CD4-positive, alpha-beta memory T cell (primary cell): ENCODE data around the gene PTPN22. TPM values are rescaled to one million over a fixed set of nuclear protein-coding genes. Genes with fewer than 3 reads are reported as not detected.

Experiments used
- CTCF ChIA-PET: fragments of 350-600 bp; sonication (Branson Sonifier 250); formaldehyde crosslinking; loops from one replicate; lab custom pipeline; 2021; ENCODE audit warnings: inconsistent platforms; ENCODE audit not compliant: partially characterized antibody; lab: Charles Lee
- POLR2A ChIA-PET: fragments of 350-600 bp; sonication (Branson Sonifier 250); formaldehyde crosslinking; loops from one replicate; lab custom pipeline; 2021; ENCODE audit not compliant: partially characterized antibody; lab: Charles Lee
- DNase-seq, 5 donors: peaks; one replicate each; pipeline versions ENCODE4 v3.0.0 to v3.0.0-alpha.2; 2020 to 2022; ENCODE audit warnings: mixed read lengths in 1 of 5
- H3K27ac ChIP-seq: one replicate; pipeline ENCODE4 v1.7.0; 2013; ENCODE audit warnings: low read depth, low read length
- H3K27me3 ChIP-seq: 2 replicates; pipeline ENCODE4 v1.7.0; 2013; ENCODE audit warnings: mild to moderate bottlenecking, low read length, moderate library complexity; ENCODE audit not compliant: insufficient read depth
- H3K36me3 ChIP-seq: 2 replicates; pipeline ENCODE4 v1.7.0; 2013; ENCODE audit warnings: mild to moderate bottlenecking, low read length, moderate library complexity; ENCODE audit not compliant: insufficient read depth
- H3K4me1 ChIP-seq: 2 replicates; pipeline ENCODE4 v1.7.0; 2013; ENCODE audit warnings: mild to moderate bottlenecking, low read length, moderate library complexity; ENCODE audit not compliant: insufficient read depth
- H3K4me3 ChIP-seq, 2 donors: one replicate each; pipeline ENCODE4 v1.7.0; 2013; ENCODE audit warnings: low read length in 2 of 2, mild to moderate bottlenecking in 1 of 2
- H3K9me3 ChIP-seq, 2 donors: one replicate each; pipeline ENCODE4 v1.7.0; 2013; ENCODE audit warnings: low read length in 2 of 2, control low read depth in 1 of 2; ENCODE audit not compliant: control insufficient read depth in 1 of 2
- H3K27ac Mint-ChIP-seq, 7 donors: one replicate each; pipeline ENCODE4 v1.8.0; 2020 to 2021; ENCODE audit warnings: mixed read lengths in 7 of 7, mild to moderate bottlenecking in 6 of 7, inconsistent platforms in 3 of 7, moderate library complexity in 3 of 7
- H3K27me3 Mint-ChIP-seq, 2 donors: one replicate each; pipeline ENCODE4 v1.8.0; 2020 to 2021; ENCODE audit warnings: mixed read lengths in 2 of 2
- H3K36me3 Mint-ChIP-seq, 2 donors: one replicate each; pipeline ENCODE4 v1.8.0; 2020 to 2021; ENCODE audit warnings: mixed read lengths in 2 of 2, inconsistent platforms in 1 of 2, mild to moderate bottlenecking in 1 of 2
- H3K4me1 Mint-ChIP-seq, 4 donors: one replicate each; pipeline ENCODE4 v1.8.0; 2020 to 2021; ENCODE audit warnings: mixed read lengths in 4 of 4, mild to moderate bottlenecking in 1 of 4
- H3K4me3 Mint-ChIP-seq, 8 donors: one replicate each; pipeline ENCODE4 v1.8.0; 2020 to 2021; ENCODE audit warnings: mixed read lengths in 8 of 8, mild to moderate bottlenecking in 7 of 8, moderate library complexity in 6 of 8, inconsistent platforms in 3 of 8
- H3K9me3 Mint-ChIP-seq, 8 donors: one replicate each; pipeline ENCODE4 v1.8.0; 2020 to 2021; ENCODE audit warnings: mixed read lengths in 8 of 8, mild to moderate bottlenecking in 5 of 8, inconsistent platforms in 3 of 8, moderate library complexity in 1 of 8
- intact Hi-C: fragments of 100-400 bp; cut with micrococcal nuclease; formaldehyde crosslinking; loops from one replicate; pipeline ENCODE4 v1.15.1; 2023
- polyA plus RNA-seq, 2 donors: library from polyadenylated mRNA; unstranded; fragments of 300-500 nt; fragmentation: Illumina TruSeq; gene quantifications; one replicate each; pipeline ENCODE4 v1.2.3, GENCODE V29; 2021
- total RNA-seq, 2 experiments: library from RNA; stranded (reverse); gene quantifications; one replicate each; pipeline ENCODE4 v1.2.3, GENCODE V29; 2021

Gene PTPN22
- total and polyA plus RNA-seq, 4 experiments from 2014 or later: 32.2 to 66.1 (median 35.9) TPM

DNA sequence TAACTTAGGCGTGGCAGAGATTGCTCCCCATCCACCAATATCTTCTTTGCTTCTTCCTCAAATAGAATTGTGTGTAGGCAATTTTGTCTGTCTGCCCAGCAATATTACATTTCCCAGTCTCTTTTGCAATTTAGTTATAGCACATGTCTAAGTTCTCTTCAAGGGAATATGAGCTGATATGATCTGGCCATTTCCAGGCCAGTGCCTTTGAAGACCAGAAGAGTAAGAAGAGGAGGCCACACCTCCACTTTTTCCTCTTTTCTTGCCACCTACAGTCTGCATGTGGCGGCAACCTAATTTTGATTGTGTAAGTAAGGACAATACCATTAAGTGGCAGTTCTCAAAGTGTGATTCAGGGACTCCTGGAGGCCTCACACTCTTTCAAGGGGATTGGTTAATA is 52.9 kb downstream of the PTPN22 start:
- no peaks in the 10 kb centered on the region for H3K4me1 Mint-ChIP-seq
- peaks cover 11 to 37% of the 10 kb centered on the region in 2 donors for H3K36me3 Mint-ChIP-seq
- Histone ChIP-seq H3K27ac (no peak overlapping the region), H3K4me3 (no peak overlapping the region), H3K36me3 (no peaks in the 10 kb centered on the region), H3K27me3 (no peaks in the 10 kb centered on the region), H3K4me1 (no peaks in the 10 kb centered on the region), H3K9me3 (no peaks in the 10 kb centered on the region)
- ChIA-PET CTCF (interaction anchor here (1.0 kb wide), 1 partner anchor 116 kb away, joined by 3 read pairs; no protein-coding TSS in a partner anchor), POLR2A (interaction anchor here (1.0 kb wide), 1 partner anchor 87 kb away, joined by 3 read pairs; the partner anchor contains the start of gene DCLRE1B)
- intact Hi-C loops: loop anchor here (10.0 kb wide), 2 partner anchors 674 to 864 kb away; partner anchors contain the start of gene SLC16A1
- DNase-seq: no peak
- H3K27me3 Mint-ChIP-seq: no peaks in the 10 kb centered on the region
- no peak overlapping the region for H3K4me3 Mint-ChIP-seq
- peak overlapping the region in 1 of 7 donors; percentile 77 for H3K27ac Mint-ChIP-seq
- H3K9me3 Mint-ChIP-seq: no peaks in the 10 kb centered on the region

DNA sequence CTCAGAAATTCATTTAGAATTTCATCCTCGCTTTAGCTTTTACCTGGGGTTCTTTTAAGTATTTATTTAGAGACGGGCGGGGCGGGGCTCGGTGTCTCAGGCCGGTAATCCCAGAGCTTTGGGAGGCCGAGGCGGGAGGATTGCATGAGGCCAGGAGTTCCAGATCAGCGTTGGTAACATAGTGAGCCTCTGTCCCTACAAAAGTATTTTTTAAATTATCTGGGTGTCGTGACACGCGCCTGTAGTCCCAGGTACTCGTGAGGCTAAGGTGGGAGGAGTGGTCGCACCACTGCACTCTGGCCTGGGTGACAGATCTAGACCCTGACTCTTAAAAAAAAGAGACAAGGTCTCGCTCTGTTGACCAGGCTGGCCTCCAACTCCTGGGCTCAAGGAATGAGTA is 58.3 kb downstream of the PTPN22 start:
- H3K27me3 Mint-ChIP-seq: no peaks in the 10 kb centered on the region
- H3K4me1 ChIP-seq: peaks cover 31% of the 10 kb centered on the region
- H3K27ac Mint-ChIP-seq: peak overlapping the region; percentile 96 to 100 (median 99)
- H3K4me1 Mint-ChIP-seq: peaks cover 18 to 35% (median 25%) of the 10 kb centered on the region in 4 donors
- no peak for DNase-seq
- peak overlapping the region; percentile 54 to 100 (median 98) for H3K4me3 Mint-ChIP-seq
- POLR2A ChIA-PET: interaction anchor here (0.5 to 3.6 kb wide), 13 partner anchors 12 to 857 kb away, joined by 3 to 53 read pairs (median 5); partner anchors contain the start of genes AP4B1, DCLRE1B, HIPK1 and LRIG2
- H3K9me3 Mint-ChIP-seq: peaks cover 0 to 3% (median 0%) of the 10 kb centered on the region in 8 donors
- H3K36me3 Mint-ChIP-seq: peaks cover 15 to 31% of the 10 kb centered on the region in 2 donors
- H3K9me3 ChIP-seq: no peaks in the 10 kb centered on the region
- H3K36me3 ChIP-seq: no peaks in the 10 kb centered on the region
- intact Hi-C loops: loop anchor here (2.0 to 10.0 kb wide), 5 partner anchors 111 to 1191 kb away; partner anchors contain the start of genes LRIG2 and SLC16A1
- CTCF ChIA-PET: interaction anchor here (2.5 to 3.1 kb wide), 2 partner anchors 54 to 93 kb away, joined by 7 to 31 read pairs; partner anchors contain the start of genes DCLRE1B and PHTF1
- H3K27ac ChIP-seq: peak overlapping the region; percentile 93
- H3K4me3 ChIP-seq: no peak overlapping the region
- no peaks in the 10 kb centered on the region for H3K27me3 ChIP-seq

DNA sequence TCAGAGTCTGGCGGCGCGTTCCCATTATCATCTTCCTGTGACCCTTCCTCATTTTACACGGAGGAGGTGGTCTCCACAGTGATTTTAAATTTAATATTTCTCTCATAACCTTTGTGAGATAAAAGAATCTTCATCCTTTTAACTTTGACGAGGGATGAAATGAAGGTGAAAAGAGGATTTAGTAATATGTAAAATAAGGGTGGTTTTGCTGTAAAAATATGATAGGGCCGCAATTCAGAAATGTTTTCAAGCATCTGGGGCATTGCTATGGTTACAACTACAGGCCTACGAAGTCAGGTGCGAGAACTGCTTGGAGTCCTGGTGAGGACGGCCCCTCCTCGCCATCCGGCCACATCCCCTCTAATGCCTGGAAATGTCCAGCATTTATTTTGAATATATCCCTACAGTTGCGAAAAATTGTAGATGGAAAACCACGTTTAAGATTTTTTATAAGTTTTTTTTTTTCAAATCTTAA is 58.8 kb downstream of the PTPN22 start:
- Mint-ChIP-seq H3K4me3 (peak overlapping the region; percentile 96 to 100 (median 99)), H3K36me3 (peaks cover 15 to 32% of the 10 kb centered on the region in 2 donors), H3K9me3 (peaks cover 0 to 3% (median 0%) of the 10 kb centered on the region in 8 donors), H3K27ac (peak overlapping the region; percentile 96 to 100 (median 99)), H3K27me3 (no peaks in the 10 kb centered on the region), H3K4me1 (peaks cover 19 to 38% (median 26%) of the 10 kb centered on the region in 4 donors)
- Histone ChIP-seq H3K36me3 (no peaks in the 10 kb centered on the region), H3K9me3 (no peaks in the 10 kb centered on the region), H3K4me3 (peak overlapping the region; percentile 45 to 97), H3K27ac (peak overlapping the region; percentile 93), H3K27me3 (no peaks in the 10 kb centered on the region), H3K4me1 (peaks cover 36% of the 10 kb centered on the region)
- intact Hi-C loops: loop anchor here (1.0 to 10.0 kb wide), 15 partner anchors 29 to 1190 kb away; partner anchors contain the start of genes BCAS2, CSDE1, DCLRE1B and HIPK1
- CTCF ChIA-PET: interaction anchor here (1.0 to 3.1 kb wide), 9 partner anchors 14 to 740 kb away, joined by 3 to 31 read pairs (median 7); partner anchors contain the start of genes DCLRE1B, HIPK1, LRIG2 and PHTF1
- DNase-seq: peak in 1 of 5 donors; percentile 60
- POLR2A ChIA-PET: interaction anchor here (0.5 to 3.6 kb wide), 36 partner anchors 9 to 1097 kb away, joined by 3 to 77 read pairs (median 5); partner anchors contain the start of genes AP4B1, CSDE1, DCLRE1B and HIPK1

DNA sequence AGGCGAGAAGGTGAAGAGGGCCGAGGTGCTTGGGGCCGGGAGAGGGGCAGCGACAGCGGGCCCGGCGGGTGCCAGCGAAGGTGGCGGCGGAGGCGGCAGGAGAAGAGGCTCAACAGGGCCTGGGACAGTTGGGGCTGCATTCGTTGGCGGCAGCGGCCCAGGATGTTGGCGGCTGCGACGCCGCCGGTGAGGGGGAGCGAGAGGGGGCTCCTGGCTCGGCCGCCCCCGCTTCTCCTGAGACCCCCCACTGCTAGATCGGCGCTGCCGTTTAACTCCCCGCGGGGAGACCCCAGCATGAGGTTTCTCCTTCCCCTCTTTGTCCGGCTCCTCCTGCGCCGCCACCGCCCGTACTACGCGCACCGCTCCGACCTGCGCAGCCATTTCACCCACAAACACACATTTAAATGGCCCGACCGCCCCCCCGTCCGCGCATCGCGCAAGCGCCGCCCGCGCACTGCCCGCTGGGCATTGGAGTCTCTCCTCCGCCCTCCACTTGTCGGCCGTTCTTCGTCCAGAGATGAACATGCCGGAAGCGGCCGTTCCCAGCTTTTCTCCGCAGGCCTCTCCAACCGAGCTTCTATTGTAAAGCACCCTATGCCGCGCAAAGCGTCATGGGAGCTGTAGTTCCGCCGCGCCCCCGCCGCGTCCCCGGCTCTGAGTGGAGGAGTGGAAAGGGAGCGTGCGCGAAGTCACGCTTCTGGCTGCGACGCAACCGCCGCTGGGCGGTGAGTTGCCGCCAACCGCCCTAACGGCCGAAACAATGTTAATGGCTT is 59.4 kb downstream of the PTPN22 start, which contains the start of gene RSBN1:
RSBN1 (minus strand) TSS at position 589 of the 773 bp plus-strand sequence; CDS start at position 525, 64 bp downstream.
- Mint-ChIP-seq H3K27me3 (no peaks in the 10 kb centered on the region), H3K4me1 (peaks cover 22 to 45% (median 29%) of the 10 kb centered on the region in 4 donors), H3K4me3 (peak within 1 kb of the TSS; percentile 96 to 100 (median 99)), H3K27ac (peak within 1 kb of the TSS; percentile 96 to 100 (median 99)), H3K9me3 (peaks cover 0 to 5% (median 0%) of the 10 kb centered on the region in 8 donors), H3K36me3 (peaks cover 16 to 32% of the 10 kb centered on the region in 2 donors)
- intact Hi-C loops: loop anchor here (1.0 to 10.0 kb wide), 15 partner anchors 29 to 1190 kb away; partner anchors contain the start of genes BCAS2, CSDE1, DCLRE1B and HIPK1
- ChIA-PET CTCF (interaction anchor here (0.6 to 3.1 kb wide), 15 partner anchors 13 to 739 kb away, joined by 3 to 31 read pairs (median 5); partner anchors contain the start of genes DCLRE1B, HIPK1, LRIG2 and PHTF1), POLR2A (interaction anchor here (0.6 to 3.6 kb wide), 41 partner anchors 9 to 1097 kb away, joined by 3 to 77 read pairs (median 5); partner anchors contain the start of genes AP4B1, CSDE1, DCLRE1B and HIPK1)
- Histone ChIP-seq H3K9me3 (no peaks in the 10 kb centered on the region), H3K4me1 (peaks cover 36% of the 10 kb centered on the region), H3K4me3 (peak within 1 kb of the TSS; percentile 96 to 97), H3K36me3 (no peaks in the 10 kb centered on the region), H3K27ac (peak within 1 kb of the TSS; percentile 93), H3K27me3 (no peaks in the 10 kb centered on the region)
- DNase-seq: peak; percentile 98 to 100 (median 99)

DNA sequence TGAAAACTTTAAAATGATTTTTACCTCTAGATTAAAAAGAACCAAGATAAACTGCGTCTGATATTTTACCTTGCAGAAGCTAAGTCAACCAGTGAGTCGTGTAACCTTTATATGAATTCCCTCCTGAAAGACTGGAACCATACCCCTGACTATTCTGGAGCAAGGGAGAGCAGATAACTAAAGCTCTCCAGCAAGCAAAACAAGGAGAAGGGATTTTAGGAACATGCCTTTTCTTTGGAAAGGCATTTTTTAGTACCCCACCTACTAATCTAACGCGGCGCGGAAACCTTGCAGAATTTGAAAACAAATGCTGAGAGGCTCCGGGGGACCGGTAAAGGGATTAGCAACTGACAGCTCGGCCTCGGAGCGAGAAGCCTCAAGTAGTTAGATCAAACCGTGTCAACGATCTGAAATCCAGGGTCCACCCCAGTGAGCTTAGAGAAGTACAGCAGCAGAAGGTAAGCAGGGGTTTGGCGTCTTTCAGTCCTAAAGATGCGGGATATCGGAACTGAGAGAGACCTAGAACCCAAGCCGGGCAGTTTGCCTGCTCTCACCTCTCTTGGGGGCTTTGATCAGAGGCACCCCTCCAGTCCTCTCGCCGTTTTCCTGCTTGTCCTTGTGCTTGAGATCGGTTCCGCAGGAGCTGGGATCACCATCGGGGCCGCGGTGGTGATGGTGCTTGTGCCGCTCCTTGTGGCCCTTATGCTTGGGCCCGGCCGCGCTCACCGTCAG is 60.2 kb downstream of the PTPN22 start:
- peaks cover 23 to 51% (median 33%) of the 10 kb centered on the region in 4 donors for H3K4me1 Mint-ChIP-seq
- Histone ChIP-seq H3K4me1 (peaks cover 43% of the 10 kb centered on the region), H3K36me3 (no peaks in the 10 kb centered on the region), H3K9me3 (no peaks in the 10 kb centered on the region), H3K27ac (peak overlapping the region; percentile 93), H3K4me3 (peak overlapping the region; percentile 96 to 97), H3K27me3 (no peaks in the 10 kb centered on the region)
- CTCF ChIA-PET: interaction anchor here (0.9 to 3.1 kb wide), 13 partner anchors 13 to 136 kb away, joined by 3 to 31 read pairs (median 6); partner anchors contain the start of genes DCLRE1B, HIPK1 and PHTF1
- peaks cover 0 to 5% (median 0%) of the 10 kb centered on the region in 8 donors for H3K9me3 Mint-ChIP-seq
- peak overlapping the region; percentile 96 to 100 (median 99) for H3K27ac Mint-ChIP-seq
- POLR2A ChIA-PET: interaction anchor here (0.8 to 3.6 kb wide), 22 partner anchors 10 to 1096 kb away, joined by 3 to 77 read pairs (median 9); partner anchors contain the start of genes AP4B1, DCLRE1B, HIPK1 and PHTF1
- H3K36me3 Mint-ChIP-seq: peaks cover 13 to 28% of the 10 kb centered on the region in 2 donors
- no peaks in the 10 kb centered on the region for H3K27me3 Mint-ChIP-seq
- peak overlapping the region; percentile 96 to 100 (median 99) for H3K4me3 Mint-ChIP-seq
- peak in 2 of 5 donors; percentile 11 to 30 for DNase-seq
- intact Hi-C loops: loop anchor here (5.0 to 10.0 kb wide), 4 partner anchors 109 to 1189 kb away; partner anchors contain the start of gene SLC16A1
